Retinal pigment epithelial cell (primary cell): ENCODE measurements around the gene ZMYND11.

ENCODE experiments used
- DNase-seq: peaks from one replicate; pipeline ENCODE4 v3.0.0-alpha.2; 2010; ENCODE audit warnings: low read depth
- H3K4me3 ChIP-seq: 2 replicates; pipeline ENCODE4 v1.5.1; 2011; ENCODE audit warnings: mild to moderate bottlenecking, low read length, control low read depth, moderate library complexity
- TF ChIP-seq, protein P1 (sequence below): conservative IDR thresholded peaks from 2 replicates; pipeline ENCODE4 v1.5.1; 2011; ENCODE audit warnings: low read depth, low read length, control low read depth, inconsistent platforms

Gene ZMYND11

DNA sequence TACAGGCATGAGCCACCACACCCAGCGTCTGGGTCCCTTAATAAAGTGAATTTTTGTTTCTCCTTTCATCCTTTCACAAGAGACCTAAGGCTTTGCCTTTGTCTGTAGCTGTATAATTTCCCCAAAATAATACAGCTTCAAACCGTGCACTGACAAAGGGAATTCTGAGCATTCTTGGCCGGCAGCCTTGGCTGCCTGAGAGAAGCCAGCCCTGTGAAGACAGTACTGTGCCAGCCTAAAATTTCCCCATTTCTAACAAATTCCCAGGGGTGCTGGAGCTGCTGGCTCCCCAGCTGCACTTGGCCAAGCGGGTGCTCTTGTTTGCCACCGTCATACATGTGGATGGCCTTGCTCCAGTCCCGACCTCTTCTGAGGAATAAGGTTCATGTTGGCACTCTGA, 106.2 kb downstream of the ZMYND11 start:
- TF ChIP-seq, protein P1, sequence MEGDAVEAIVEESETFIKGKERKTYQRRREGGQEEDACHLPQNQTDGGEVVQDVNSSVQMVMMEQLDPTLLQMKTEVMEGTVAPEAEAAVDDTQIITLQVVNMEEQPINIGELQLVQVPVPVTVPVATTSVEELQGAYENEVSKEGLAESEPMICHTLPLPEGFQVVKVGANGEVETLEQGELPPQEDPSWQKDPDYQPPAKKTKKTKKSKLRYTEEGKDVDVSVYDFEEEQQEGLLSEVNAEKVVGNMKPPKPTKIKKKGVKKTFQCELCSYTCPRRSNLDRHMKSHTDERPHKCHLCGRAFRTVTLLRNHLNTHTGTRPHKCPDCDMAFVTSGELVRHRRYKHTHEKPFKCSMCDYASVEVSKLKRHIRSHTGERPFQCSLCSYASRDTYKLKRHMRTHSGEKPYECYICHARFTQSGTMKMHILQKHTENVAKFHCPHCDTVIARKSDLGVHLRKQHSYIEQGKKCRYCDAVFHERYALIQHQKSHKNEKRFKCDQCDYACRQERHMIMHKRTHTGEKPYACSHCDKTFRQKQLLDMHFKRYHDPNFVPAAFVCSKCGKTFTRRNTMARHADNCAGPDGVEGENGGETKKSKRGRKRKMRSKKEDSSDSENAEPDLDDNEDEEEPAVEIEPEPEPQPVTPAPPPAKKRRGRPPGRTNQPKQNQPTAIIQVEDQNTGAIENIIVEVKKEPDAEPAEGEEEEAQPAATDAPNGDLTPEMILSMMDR: no peak
- no peak for DNase-seq
- no peak overlapping the region for H3K4me3 ChIP-seq

DNA sequence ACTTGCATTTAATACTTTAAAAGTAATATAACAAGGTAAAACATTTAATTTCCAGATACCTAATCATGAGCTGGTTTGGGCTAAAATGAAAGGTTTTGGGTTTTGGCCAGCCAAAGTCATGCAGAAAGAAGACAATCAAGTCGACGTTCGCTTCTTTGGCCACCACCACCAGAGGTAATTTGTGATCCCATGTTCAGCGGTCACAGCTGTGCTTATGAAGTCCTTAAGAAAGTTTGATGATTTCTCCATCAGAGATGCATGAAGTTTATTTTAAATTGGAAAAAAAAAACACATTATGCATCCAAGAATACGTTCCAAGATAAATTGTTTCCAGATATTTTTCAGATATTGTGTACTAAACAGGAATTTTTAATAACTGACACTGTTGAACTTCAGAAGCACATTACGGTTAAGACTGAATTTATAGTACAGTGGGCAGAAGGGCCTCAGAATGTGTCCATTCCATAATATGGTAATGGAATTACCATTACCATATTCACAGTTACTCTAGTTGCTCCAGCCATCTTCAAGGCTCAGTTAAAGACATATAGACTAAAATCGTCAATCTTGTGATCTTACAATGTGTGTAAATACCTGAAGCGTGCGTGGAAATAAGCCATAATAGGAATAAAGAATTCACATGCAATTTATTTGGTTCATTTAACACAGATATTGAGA, 106.8 kb downstream of the ZMYND11 start:
- TF ChIP-seq, protein P1: no peak
- H3K4me3 ChIP-seq: no peak overlapping the region
- no peak for DNase-seq

DNA sequence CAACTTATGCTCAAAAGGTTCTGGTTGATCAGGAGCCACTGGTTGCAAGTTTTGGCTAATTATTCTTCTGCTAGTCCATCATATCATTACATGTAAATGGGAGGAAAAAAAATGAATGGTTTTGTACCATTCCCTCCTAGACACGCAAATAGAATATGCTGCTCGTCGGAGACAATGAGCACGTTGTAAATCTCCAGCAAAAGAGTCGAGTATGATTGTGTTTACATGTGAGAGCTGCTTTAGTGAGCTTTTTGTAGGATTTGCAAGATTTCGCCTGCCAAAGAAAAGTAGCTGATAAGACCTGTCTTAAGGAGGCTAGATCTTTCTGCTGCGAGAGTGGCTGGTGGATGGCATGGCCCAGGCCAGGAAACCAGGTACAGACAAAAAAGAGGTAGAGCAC, 109.0 kb downstream of the ZMYND11 start:
- no peak overlapping the region for H3K4me3 ChIP-seq
- TF ChIP-seq, protein P1: no peak
- no peak for DNase-seq

DNA sequence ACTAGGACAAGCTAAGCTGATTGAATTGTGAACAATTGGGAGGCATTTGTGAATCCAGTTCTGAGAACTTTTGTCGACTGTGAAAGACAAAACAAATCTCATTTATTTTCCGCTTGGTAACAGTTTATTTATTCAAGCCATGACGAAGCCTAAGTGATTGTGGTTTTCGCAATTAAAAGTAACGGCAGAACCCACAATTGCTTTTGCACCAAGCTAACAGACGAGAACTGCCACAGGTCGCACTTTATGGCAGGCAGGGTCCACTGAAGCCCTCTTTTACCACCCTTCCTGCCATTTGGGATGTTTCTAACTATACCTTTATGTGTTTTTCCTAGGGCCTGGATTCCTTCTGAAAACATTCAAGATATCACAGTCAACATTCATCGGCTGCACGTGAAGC, 111.2 kb downstream of the ZMYND11 start:
- DNase-seq: no peak
- no peak overlapping the region for H3K4me3 ChIP-seq
- TF ChIP-seq, protein P1: no peak

DNA sequence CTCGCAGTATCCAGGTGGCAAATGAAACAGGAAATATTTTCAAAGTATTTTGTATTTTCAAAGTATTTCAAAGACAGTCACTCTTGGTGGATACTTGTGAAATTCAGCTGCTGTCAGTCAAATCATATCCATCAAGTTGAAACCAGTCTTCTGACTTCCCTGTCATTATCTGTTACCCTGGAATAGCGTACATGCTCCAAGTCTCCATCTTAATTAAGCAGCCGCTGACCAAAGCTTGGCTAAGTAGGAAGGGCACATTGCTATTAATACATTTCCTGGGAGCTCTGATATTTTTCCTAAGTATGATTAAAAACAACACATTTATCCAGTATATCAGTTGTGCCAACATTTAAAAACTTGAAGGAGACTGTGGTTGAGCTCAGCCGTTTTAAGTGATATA, 112.2 kb downstream of the ZMYND11 start:
- TF ChIP-seq, protein P1: no peak
- DNase-seq: no peak
- no peak overlapping the region for H3K4me3 ChIP-seq

DNA sequence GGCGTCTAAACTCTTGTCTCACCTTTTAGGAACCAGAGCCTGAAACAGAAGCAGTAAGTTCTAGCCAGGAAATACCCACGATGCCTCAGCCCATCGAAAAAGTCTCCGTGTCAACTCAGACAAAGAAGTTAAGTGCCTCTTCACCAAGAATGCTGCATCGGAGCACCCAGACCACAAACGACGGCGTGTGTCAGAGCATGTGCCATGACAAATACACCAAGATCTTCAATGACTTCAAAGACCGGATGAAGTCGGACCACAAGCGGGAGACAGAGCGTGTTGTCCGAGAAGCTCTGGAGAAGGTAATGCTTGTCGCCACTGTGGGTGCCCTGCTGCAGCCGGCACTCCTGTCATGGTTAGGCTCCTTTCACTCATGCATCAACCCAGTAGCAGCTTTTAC, 113.1 kb downstream of the ZMYND11 start:
- TF ChIP-seq, protein P1: no peak
- no peak for DNase-seq
- no peak overlapping the region for H3K4me3 ChIP-seq

DNA sequence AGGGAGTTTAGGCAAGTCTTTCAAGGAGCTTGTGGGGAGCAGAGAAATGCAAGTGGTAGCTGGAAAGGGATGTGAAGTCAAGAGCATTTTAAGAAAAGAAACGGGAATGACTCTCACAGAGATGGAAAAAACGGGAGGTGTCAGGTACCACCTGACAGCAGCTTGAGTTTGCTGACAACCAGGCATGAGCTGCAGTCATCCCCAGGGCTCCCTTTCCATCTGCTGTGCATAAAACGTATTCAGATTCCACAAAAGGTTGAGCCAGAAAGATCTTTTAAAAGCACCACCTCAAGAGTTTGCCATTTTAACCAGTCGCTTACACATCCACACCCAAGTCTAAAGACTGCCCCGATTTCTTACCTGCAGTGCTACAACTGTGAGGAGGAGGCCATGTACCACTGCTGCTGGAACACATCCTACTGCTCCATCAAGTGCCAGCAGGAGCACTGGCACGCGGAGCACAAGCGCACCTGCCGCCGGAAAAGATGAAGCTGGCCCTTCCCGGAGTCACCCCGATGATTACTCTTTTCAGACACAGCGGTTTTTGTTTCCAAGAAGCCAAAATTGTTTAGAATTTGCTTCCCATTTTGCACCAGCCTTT, 116.8 kb downstream of the ZMYND11 start:
- TF ChIP-seq, protein P1: no peak

More for the DNA sequence above, 116.8 kb downstream of the ZMYND11 start:
- no peak for DNase-seq
- H3K4me3 ChIP-seq: no peak overlapping the region
